Measurements from ENCODE around the gene NXNL2.

Gene NXNL2

GRCh38 chr9:88534456-88535225 is at the start of gene NXNL2:
Gene NXNL2 (plus strand): TSS chr9:88535178. CDS start chr9:88535435, 257 bp downstream.
- peak; percentile 37 for DNase-seq

DNA sequence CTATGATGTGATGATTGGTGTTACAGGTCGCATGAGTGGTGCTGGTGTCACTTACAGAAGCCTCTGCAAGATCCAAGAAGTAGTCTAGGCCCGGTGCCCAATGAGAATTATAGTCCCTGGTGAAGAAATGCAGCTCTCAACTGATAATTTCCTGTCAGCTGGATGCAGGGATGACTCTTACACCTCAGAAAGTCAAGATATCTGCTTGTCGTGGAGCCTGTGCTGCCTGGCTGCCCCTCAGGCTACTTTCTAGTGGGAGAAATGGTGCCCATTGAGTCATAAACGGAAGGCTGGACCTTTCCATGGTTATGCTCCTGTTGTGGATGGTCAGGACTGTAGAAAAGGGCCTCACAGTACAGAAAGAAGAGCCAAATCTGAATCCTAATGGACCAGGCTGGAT is 46.8 kb upstream of the NXNL2 start:
- no peak for DNase-seq

GRCh38 chr9:88494983-88495721 is 39.8 kb upstream of the NXNL2 start:
- no peak for DNase-seq

DNA sequence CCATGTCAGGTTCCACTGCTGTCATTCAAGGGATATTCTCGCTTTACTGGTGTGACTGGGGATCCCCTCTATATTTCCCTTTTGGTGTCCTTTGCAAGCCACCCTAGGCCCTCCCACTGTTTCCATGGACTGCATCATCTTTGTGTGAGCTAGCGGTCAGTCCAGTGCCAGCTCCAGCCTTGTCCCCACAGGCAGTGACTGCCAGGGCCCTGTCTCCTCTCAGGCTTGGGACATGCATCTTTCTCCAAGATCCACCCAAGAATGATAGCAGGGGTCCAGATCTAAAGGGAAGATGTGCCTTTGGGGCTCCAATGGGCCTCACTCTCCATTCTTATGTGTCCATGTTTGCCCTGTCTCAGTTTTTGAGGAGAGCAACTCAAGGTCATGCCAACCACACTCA is 37.8 kb upstream of the NXNL2 start:
- no peak for DNase-seq

DNA sequence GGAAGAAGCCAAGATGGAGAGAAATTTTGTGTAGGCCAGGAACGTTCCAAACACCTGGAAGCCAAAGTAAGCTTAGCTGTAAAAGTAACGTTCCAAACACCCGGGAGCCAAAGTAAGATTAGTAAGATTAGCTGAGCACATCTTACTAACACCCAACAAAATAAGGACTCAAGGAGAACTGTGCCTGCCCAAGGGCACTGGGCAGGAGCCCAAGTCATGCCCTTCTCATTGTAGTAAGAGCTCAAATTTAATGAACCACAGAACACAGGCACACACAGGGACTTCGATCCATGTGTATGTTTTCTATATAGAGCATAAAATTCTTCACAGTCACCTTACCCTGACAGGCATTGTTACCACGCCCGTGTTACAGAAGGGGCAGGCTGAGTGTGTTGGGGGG is 36.1 kb upstream of the NXNL2 start:
- no peak for DNase-seq

DNA sequence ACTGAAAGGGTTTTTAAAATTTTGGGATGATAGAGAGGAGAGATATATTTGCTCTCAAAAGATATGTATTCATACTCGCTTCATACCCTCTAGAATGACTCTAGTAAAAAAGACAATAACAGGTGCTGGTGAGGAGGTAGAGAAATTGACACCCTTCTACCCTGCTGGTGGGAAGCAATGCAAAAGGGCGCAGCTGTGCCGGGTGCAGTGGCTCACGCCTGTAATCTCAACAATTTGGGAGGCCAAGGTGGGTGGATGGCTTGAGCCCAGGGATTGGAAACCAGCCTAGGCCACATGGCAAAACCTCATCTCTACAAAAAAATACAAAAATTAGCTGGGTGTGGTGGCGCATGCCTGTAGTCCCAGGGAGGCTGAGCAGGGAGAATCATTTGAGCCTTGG is 33.9 kb upstream of the NXNL2 start:
- DNase-seq = no peak

DNA sequence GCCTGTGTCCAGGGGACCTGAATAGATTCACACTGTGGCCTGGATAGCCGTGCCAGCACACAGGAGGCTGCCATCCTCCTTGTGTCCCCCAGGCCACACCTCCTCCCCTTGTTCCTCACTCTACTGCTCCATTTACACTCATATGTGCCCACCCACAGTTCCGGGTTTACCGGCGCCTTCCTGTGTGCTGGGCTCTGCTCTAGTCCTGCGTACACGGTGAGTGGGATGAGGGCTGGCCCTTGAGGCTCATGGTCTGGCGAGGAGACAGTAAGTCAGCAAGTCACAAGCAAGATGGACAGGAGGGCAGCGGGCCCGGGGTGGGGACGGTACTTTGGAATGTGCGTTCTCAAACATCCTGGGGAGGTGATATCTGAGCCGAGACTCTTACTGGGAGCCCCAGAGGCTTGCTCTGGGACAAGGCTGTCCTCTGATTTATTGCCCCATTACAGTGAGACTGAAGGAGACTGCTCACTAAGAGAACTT is 32.4 kb upstream of the NXNL2 start:
- no peak for DNase-seq

- no peak for DNase-seq
Observed at GRCh38 chr9:88503081-88503844, 31.7 kb upstream of the NXNL2 start.

DNA sequence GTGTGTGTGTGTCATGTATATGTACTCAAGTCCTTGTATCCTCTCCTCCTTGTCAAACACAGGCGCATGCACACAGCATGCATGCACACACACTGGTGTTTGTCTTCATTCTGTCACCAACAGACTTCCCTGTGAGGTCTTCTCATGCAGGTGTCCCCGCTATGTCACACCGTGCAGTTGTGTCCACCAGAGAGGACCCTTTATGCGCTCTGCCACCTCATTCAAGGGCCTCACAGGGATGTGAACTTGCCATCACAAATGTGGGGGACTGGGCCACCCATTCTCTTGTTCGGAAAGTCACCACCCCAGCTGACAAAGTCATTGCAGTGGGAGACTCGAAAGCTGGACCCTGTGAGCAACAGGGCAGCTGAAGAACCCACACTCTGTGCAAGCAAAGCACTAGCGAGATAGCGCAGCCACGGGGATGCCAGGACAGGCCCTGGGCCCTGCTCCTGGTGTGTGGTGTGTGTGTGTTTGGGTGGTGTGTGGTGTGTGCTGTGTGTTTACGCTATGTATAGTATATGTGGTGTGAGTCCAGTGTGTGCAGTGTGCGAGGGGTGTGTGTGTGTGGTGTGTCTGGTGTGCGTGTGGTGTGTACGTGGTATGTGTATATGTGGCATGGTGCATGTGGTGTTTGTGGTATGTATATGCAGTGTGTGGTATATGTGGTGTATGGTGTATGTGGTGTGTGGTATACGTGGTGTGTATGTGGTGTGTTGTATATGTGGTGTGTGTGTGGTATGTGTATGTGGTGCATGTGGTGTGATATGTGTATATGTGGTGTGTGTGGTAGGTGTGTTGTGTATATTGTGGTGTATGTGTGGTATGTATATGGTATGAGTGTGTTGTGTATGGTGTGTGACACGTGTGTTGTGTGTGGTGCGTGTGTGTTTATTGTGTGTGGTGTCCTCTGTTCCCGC is 30.9 kb upstream of the NXNL2 start:
- DNase-seq = no peak

DNA sequence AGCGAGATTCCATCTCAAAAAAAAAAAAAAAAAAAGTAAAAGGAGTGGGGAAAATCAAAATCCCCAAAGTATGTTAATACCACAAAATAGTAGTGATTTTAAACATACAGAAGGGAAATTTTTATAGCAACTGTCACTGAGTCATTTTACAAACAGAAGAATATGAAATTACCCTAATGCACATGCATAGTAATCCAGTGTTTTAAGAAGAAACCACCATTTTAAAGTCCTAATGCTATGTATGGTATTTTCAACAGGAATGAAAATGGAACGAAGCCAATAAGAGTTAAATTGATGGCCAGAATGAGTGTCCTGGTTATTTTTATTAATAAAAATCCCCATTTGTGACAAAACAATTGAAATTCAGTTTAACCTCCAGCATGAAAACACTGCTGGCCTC is 26.7 kb upstream of the NXNL2 start:
- no peak for DNase-seq

- no peak for DNase-seq
Observed at GRCh38 chr9:88511906-88512305, 23.1 kb upstream of the NXNL2 start.

DNA sequence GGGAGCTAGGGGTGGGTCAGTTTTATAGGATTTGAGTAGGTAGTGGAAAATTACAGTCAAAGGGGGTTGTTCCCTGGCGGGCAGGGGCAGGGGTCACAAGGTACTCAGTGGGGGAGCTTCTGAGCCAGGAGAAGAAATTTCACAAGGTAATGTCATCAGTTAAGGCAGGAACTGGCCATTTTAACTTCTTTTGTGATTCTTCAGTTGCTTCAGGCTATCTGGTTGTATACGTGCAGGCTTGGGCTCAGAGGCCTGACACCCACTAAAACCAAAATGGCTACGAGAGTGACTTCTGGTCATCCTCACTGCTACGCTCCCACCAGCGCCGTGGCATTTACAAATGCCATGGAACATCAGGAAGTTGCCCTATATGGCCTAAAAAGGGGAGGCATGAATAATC is 20.7 kb upstream of the NXNL2 start:
- DNase-seq = no peak

DNA sequence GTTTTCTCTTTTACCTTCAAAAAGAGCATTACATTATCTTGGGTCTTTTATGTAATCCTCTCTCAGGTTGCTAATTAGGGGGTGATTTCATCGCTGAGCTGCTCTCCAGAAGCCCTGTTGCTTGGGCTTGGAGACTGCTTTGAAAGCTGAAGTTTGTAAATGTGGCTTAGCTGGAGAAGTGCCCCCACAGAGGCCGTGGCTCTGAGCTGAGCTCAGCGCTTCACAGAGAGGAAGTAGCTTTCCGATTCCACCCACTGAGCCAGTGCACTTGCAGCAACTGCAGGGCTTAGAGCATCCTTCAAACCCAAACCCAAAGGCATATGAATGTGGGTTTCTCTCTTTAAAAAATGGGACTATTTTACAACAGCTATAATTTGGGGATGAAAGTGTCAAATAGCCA is 13.7 kb upstream of the NXNL2 start:
- no peak for DNase-seq

GRCh38 chr9:88522360-88522759 is 12.6 kb upstream of the NXNL2 start:
- DNase-seq = no peak

- no peak for DNase-seq
Observed at GRCh38 chr9:88523056-88523455, 11.9 kb upstream of the NXNL2 start.

GRCh38 chr9:88524911-88525310 is 10.1 kb upstream of the NXNL2 start:
- DNase-seq = no peak

- no peak for DNase-seq
Observed at GRCh38 chr9:88527618-88528017, 7.4 kb upstream of the NXNL2 start.

DNA sequence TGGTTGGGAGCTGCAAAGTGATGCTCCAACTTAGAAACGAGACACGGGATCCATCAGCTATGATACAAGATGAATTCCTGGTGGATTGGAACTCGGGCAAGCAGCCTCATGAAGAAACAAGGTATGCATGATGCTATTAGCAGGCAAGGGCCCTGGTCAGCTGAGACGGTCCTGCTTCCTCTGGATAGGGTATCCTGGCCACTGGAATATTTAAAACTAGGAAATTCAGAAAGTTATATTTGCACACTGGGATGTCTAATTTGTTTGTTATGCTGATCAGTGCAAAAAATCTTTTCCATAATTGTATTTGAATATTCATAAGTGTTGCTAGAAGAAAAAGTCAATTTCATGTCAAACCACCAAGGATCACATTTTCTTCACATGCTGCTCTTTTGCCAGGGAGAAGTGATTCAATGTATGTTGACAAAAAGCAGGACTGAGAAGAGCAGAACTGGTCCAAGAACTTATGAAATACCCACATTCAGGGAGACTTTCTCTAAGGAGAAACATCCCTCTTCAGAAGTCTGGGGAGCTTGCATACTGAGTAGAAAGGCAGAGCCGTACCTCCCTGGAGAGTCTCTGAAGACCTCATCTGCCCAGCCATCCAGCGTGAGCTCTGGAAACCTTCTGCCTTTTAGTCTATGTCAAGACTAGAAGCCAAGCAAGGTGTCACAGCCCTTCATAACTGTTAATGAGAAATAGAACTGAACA is 6.7 kb upstream of the NXNL2 start:
- DNase-seq = no peak

GRCh38 chr9:88529496-88529895 is 5.5 kb upstream of the NXNL2 start:
- DNase-seq = no peak

DNA sequence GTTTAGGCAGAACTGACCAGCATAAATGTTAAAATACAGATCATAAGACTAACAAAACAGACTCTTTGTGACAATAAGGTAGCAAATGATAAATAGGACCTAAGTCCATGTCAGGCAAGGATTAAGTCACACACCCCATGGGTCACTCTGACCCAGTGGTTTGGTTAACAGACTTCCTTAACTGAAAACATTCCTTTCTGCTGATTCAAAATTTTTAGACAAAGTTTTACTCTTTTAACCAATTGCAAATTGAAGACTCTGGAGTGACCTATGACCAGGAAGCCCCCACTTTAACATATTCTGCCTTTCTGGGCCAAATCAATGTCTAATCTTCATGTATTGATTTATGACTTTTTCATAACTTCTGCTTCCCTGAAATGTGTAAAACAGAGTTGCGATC is 4.9 kb upstream of the NXNL2 start:
- no peak for DNase-seq

DNA sequence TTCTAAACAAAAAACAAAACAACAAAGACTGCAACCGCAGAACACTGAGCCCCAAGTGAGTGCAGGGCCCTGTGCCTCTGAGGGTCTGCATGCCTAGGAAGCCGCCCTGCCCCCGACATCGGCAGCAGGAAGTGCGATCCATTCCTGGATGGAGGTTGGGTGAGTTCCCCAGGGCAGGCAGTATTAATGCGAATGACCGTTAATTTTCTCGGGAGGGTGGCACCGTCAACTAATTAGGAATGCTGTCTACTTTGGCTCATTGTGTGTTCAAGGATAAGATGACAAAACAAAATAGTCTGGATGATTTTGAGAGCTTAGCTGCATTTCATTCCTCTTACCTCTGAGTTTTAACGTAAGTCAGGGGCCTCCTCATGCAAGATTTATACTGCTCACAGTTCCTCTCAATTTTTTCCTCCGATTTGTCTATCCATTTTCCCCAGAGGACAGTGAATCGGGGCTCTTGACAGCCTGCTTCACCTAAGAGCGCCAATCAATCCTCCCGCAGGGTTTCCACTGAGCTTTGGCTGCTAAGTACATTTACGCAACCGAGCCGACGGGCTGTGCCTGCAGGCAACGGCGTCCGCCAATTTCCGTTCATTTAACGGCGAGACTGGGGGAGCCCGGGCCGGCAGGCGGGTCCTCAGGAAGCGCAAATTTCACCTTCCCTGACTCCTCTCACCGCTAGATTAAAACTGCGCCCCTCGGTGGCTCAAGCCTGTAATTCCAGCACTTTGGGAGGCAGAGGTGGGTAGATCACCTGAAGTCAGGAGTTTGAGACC is 2.9 kb upstream of the NXNL2 start:
- no peak for DNase-seq

Measured in activated CD4-positive, CD25-positive, alpha-beta regulatory T cell treated with anti-CD3 and anti-CD28 coated beads, Interleukin-2, amount 50 U/mL, for 72 hours (primary cell).